Stimulated activated CD4-positive, alpha-beta T cell treated with anti-CD3 and anti-CD28 coated beads, Interleukin-12 subunit alpha, Interleukin-12 subunit beta, amount 100 ng/mL, for 24 hours (primary cell): ENCODE data around the gene AMPH.

Experiments used
- DNase-seq, 2 experiments: peaks; one replicate each; pipeline ENCODE4 v3.0.0-alpha.2; 2020; ENCODE audit warnings: low read depth in 2 of 2

Gene AMPH

GRCh38 chr7:38463277-38464225, 167.6 kb downstream of the AMPH start:
- peak; percentile 67 to 83 for DNase-seq

DNA sequence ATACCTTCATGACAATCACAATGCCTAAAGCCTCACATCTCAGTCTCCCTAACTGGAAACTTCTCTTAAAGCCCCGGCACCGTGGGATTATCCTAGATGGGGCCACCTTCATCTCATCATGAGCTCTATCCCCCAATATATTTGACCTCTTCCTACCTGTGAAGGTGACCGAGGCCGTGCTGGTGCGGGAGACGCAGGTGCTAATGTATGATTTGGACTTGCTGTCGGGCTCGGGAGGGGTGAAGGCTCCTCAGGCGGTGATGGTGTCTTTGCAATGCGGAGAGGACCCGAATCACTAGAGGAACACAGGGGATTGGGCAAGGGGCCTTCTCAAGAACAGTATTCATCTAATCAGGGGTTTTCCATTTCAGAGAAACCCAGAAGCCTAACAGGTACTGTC, 168.4 kb downstream of the AMPH start:
- DNase-seq = no peak

- no peak for DNase-seq
Measured at GRCh38 chr7:38461887-38462286, 169.3 kb downstream of the AMPH start.

DNA sequence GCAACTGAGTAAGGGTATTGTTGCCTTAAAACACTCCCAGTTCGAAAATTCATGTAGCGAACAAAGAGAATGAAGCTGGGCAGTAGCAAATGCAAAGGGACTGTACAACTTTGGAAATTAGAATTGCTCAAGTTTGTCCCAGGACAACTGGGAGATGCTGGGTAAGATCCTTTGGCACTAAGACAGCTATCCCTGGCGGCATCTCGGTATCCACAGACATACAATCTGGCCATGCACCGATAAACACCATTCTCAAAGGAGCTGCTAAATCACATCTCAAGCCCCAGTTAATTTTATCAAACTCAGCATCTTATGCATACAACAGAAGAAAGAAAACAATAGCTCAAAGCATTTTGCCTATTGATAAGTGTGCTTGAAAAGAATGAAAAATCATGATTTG, 177.3 kb downstream of the AMPH start:
- no peak for DNase-seq

- DNase-seq = no peak
Measured at GRCh38 chr7:38453168-38453567, 178.0 kb downstream of the AMPH start.

GRCh38 chr7:38452681-38453108, 178.5 kb downstream of the AMPH start:
- DNase-seq = no peak

GRCh38 chr7:38451840-38452239, 179.3 kb downstream of the AMPH start:
- DNase-seq = no peak

DNA sequence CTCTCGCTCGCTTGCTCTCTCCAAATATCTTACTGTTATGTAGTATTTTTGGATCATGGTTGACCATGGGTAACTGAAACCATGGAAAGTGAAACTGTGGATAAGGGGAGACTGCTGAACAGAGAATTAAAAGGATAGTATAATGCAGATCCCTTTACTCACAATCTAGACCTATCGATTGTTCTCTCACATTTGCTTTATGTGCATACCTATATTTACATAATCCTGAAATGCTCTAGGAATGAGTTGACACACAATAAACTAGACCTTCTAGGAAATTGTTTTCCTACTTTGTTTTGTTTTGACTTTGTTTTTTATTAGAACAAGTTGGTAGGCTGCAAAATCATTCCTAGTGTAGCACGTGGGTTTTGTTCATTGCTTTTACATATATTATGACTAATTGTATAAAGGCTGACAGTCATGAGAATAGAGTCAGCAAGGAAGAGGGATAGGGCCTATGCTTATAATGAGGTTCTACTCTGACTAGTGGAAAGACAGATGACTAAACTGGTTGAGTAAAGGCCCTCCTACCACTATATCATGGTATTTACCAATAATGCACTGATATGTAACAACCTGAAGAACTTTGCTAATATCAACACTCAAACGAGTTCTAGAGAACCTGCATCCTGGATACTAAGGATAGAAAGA, 182.5 kb downstream of the AMPH start:
- no peak for DNase-seq

- no peak for DNase-seq
Measured at GRCh38 chr7:38448054-38448453, 183.1 kb downstream of the AMPH start.

DNA sequence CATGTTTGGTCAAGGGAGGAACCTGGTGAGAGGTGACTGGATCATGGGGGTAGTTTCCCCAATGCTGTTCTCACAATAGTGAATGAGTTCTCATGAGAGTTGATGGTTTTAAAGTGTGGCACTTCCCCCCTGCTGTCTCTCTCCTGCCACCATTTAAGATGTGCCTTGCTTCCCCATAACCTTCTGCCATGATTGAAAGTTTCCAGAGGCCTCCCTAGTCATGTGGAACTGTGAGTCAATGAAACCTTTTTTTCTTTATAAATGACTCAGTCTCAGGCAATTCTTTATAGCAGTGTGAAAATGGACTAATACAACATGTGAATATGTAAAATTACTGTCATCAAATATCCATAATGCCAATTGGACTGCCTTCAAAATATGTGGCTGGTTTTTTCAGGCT, 192.2 kb downstream of the AMPH start:
- no peak for DNase-seq

GRCh38 chr7:38432671-38433070, 198.5 kb downstream of the AMPH start:
- DNase-seq = no peak

GRCh38 chr7:38432080-38432479, 199.1 kb downstream of the AMPH start:
- DNase-seq = no peak

DNA sequence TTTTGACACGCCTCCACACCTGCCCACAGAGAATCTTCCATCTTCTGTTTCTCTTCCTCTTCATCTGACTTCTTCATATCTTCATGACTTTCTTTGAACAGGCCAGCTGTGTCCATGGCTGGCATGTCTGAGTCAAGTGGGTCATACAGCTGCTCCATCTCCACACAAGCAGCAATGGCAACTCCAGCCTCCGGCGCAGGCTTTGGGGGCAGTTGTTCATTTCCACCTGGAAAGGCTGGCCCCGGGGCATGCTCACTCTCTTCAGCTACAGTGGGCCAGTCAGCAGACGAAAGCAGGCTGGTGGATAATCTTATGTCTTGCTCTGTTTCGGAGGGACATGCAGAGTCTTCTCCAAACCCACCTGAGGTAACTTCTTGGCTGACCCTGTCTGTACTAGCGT, 202.1 kb downstream of the AMPH start:
- DNase-seq = no peak

DNA sequence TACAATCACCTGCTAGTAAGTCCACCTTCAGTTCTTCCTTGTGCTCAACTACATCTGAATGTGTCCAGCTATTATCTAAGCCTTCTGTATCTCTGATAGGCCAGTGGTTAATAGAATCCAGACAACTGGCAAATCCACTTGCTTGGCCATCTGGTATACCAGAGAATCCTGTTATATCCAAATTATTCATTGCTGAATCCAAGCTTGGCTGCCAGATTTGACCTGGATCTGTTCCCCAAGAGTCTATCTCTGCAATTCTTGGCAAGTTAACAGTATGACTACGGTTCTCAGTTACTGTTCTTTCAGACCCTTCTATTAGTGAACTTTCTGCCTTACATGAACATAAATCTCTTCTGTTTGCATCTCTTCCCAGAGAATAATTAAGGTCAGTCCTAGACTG, 203.1 kb downstream of the AMPH start:
- no peak for DNase-seq

- DNase-seq = no peak
Measured at GRCh38 chr7:38427279-38427955, 203.8 kb downstream of the AMPH start.

- no peak for DNase-seq
Measured at GRCh38 chr7:38425509-38425908, 205.7 kb downstream of the AMPH start.

DNA sequence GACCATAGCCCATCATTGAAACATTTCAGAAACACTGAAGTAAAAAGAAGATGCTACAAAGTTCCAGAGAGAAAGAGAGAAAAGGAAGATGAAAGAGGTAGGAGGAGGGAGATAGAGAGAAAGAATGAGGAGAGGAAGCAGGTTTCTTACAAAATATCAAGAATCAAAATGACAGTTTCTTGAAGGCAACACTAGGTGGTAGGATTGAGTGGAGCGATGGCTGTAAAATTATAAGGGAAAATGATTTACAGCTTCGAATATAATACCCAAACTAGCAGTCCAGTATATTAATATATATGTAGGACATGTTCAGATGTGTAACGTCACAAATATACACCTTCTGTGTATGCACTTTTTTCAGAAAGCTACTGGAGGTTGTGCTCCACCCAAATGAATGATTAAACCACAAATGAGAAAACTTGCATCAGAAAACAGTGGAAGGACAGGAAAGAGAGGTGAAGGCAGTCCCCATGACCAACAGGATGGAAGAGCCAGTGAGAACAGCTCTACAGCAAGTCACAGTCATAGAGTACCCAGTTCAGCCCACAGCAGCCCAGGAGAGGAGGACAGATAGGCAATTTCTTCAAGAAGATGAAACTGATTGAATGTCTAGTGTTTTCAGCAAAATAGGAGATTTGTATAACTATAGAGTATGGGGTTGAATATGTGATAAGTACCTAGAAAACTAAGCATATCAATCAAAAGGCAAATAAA, 206.3 kb downstream of the AMPH start:
- DNase-seq = no peak

- no peak for DNase-seq
Measured at GRCh38 chr7:38413784-38414183, 217.4 kb downstream of the AMPH start.

GRCh38 chr7:38411404-38411803, 219.8 kb downstream of the AMPH start:
- no peak for DNase-seq

- no peak for DNase-seq
Measured at GRCh38 chr7:38410056-38410455, 221.1 kb downstream of the AMPH start.

- DNase-seq = no peak
Measured at GRCh38 chr7:38409531-38409930, 221.6 kb downstream of the AMPH start.
